ENCODE results near the gene ZFYVE19. TPM values are rescaled to one million over a fixed set of nuclear protein-coding genes. Genes with fewer than 3 reads are reported as not detected.

Gene ZFYVE19
- total RNA-seq, 4 donors from 2014 or later: 13.3 to 25.5 (median 19.7) TPM

GRCh38 chr15:40776537-40777141, 30.2 kb upstream of the ZFYVE19 start:
- H3K36me3 ChIP-seq: peaks cover 0 to 88% of the 10 kb centered on the region in 2 donors
- ATAC-seq: no peak
- TF ChIP-seq EP300 (IDR thresholded peaks at IDR 0.05) (no peak), POLR2A (IDR thresholded peaks at IDR 0.05) (no peak)
- TF ChIP-seq, protein P1, sequence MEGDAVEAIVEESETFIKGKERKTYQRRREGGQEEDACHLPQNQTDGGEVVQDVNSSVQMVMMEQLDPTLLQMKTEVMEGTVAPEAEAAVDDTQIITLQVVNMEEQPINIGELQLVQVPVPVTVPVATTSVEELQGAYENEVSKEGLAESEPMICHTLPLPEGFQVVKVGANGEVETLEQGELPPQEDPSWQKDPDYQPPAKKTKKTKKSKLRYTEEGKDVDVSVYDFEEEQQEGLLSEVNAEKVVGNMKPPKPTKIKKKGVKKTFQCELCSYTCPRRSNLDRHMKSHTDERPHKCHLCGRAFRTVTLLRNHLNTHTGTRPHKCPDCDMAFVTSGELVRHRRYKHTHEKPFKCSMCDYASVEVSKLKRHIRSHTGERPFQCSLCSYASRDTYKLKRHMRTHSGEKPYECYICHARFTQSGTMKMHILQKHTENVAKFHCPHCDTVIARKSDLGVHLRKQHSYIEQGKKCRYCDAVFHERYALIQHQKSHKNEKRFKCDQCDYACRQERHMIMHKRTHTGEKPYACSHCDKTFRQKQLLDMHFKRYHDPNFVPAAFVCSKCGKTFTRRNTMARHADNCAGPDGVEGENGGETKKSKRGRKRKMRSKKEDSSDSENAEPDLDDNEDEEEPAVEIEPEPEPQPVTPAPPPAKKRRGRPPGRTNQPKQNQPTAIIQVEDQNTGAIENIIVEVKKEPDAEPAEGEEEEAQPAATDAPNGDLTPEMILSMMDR (IDR thresholded peaks at IDR 0.05): no peak

GRCh38 chr15:40782609-40783227, 24.2 kb upstream of the ZFYVE19 start:
- TF ChIP-seq, protein P1 (IDR thresholded peaks at IDR 0.05): peak in 2 of 4 experiments; percentile 9 to 32
- TF ChIP-seq POLR2AphosphoS5 (IDR thresholded peaks at IDR 0.05): no peak
- no peak overlapping the region for H3K27ac ChIP-seq
- H3K4me3 ChIP-seq: no peak overlapping the region
- ATAC-seq: no peak
- peaks cover 0 to 9% (median 5%) of the 10 kb centered on the region in 3 donors for H3K4me1 ChIP-seq
- 74 to 87% methylated on average over 3 to 8 of the region's 8 CpGs for WGBS, 2 donors (ENCODE audit: low coverage in 1 of 2)
- no peaks in the 10 kb centered on the region for H3K9me3 ChIP-seq
- no peaks in the 10 kb centered on the region for H3K27me3 ChIP-seq
- peaks cover 0 to 27% of the 10 kb centered on the region in 2 donors for H3K36me3 ChIP-seq

More at GRCh38 chr15:40776537-40777141, 30.2 kb upstream of the ZFYVE19 start:
- WGBS, 2 donors (ENCODE audit: low coverage in 1 of 2): 60 to 70% methylated on average over 1 to 4 of the region's 11 CpGs
- H3K4me3 ChIP-seq: no peak overlapping the region
- H3K27ac ChIP-seq: no peak overlapping the region
- no peaks in the 10 kb centered on the region for H3K4me1 ChIP-seq
- H3K27me3 ChIP-seq: no peaks in the 10 kb centered on the region
- H3K9me3 ChIP-seq: no peaks in the 10 kb centered on the region

- H3K36me3 ChIP-seq: peaks cover 0 to 3% of the 10 kb centered on the region in 2 donors
- no peak overlapping the region for H3K4me3 ChIP-seq
- no peak for ATAC-seq
- peaks cover 0 to 9% (median 5%) of the 10 kb centered on the region in 3 donors for H3K4me1 ChIP-seq
- no peaks in the 10 kb centered on the region for H3K27me3 ChIP-seq
- WGBS, 2 donors (ENCODE audit: low coverage in 1 of 2): 76 to 100% methylated on average over 2 to 3 of the region's 3 CpGs
- H3K27ac ChIP-seq: no peak overlapping the region
- H3K9me3 ChIP-seq: no peaks in the 10 kb centered on the region
- TF ChIP-seq POLR2AphosphoS5 (IDR thresholded peaks at IDR 0.05): no peak
- TF ChIP-seq EP300 (IDR thresholded peaks at IDR 0.05): no peak
- TF ChIP-seq POLR2A (IDR thresholded peaks at IDR 0.05): no peak
- TF ChIP-seq, protein P1 (IDR thresholded peaks at IDR 0.05): no peak
Observed at GRCh38 chr15:40785164-40785563, 21.7 kb upstream of the ZFYVE19 start.

GRCh38 chr15:40785814-40786213, 21.1 kb upstream of the ZFYVE19 start:
- no peaks in the 10 kb centered on the region for H3K9me3 ChIP-seq

More at GRCh38 chr15:40785814-40786213, 21.1 kb upstream of the ZFYVE19 start:
- H3K27me3 ChIP-seq: no peaks in the 10 kb centered on the region
- H3K4me3 ChIP-seq: no peak overlapping the region
- no peak for ATAC-seq
- H3K36me3 ChIP-seq: peaks cover 0 to 7% of the 10 kb centered on the region in 2 donors
- no peak for TF ChIP-seq POLR2A (IDR thresholded peaks at IDR 0.05)
- no peak for TF ChIP-seq EP300 (IDR thresholded peaks at IDR 0.05)
- TF ChIP-seq POLR2AphosphoS5 (IDR thresholded peaks at IDR 0.05): no peak
- TF ChIP-seq, protein P1 (IDR thresholded peaks at IDR 0.05): no peak
- H3K4me1 ChIP-seq: peaks cover 0 to 9% (median 5%) of the 10 kb centered on the region in 3 donors
- 51 to 64% methylated on average over 2 of the region's 2 CpGs for WGBS, 2 donors (ENCODE audit: low coverage in 1 of 2)
- H3K27ac ChIP-seq: peak overlapping the region in 1 of 4 donors; percentile 19
